Glutamatergic neuron (in vitro differentiated cells): ENCODE results near the gene IFNA5. TPM values are rescaled to one million over a fixed set of nuclear protein-coding genes. Genes with fewer than 3 reads are reported as not detected.

Experiments used
- DNase-seq: peaks from one replicate; pipeline ENCODE4 v3.0.0; 2022
- H3K27ac Mint-ChIP-seq: one replicate; pipeline ENCODE4 v1.8.0; 2020; ENCODE audit warnings: mild to moderate bottlenecking, mixed read lengths, inconsistent platforms; ENCODE audit not compliant: unreplicated experiment
- H3K27me3 Mint-ChIP-seq: one replicate; pipeline ENCODE4 v1.8.0; 2020; ENCODE audit warnings: mild to moderate bottlenecking, moderate library complexity, mixed read lengths, inconsistent platforms; ENCODE audit not compliant: unreplicated experiment
- H3K36me3 Mint-ChIP-seq: one replicate; pipeline ENCODE4 v1.8.0; 2020; ENCODE audit warnings: mild to moderate bottlenecking, mixed read lengths, inconsistent platforms; ENCODE audit not compliant: unreplicated experiment
- H3K4me1 Mint-ChIP-seq: one replicate; pipeline ENCODE4 v1.8.0; 2020; ENCODE audit warnings: mild to moderate bottlenecking, low read depth, mixed read lengths, inconsistent platforms; ENCODE audit not compliant: unreplicated experiment
- H3K4me3 Mint-ChIP-seq: one replicate; pipeline ENCODE4 v1.8.0; 2020; ENCODE audit warnings: mild to moderate bottlenecking, mixed read lengths, inconsistent platforms; ENCODE audit not compliant: unreplicated experiment
- H3K9me3 Mint-ChIP-seq: one replicate; pipeline ENCODE4 v1.8.0; 2020; ENCODE audit warnings: mild to moderate bottlenecking, moderate library complexity, mixed read lengths, inconsistent platforms; ENCODE audit not compliant: unreplicated experiment
- CTCF ChIP-seq: fragments of 200-600 bp; sonication (generic); IDR thresholded peaks from one replicate; pipeline ENCODE4 v1.5.0; 2021; ENCODE audit not compliant: partially characterized antibody, unreplicated experiment
- total RNA-seq: library from RNA; stranded (reverse); fragmentation: NEBNext Ultra II Directional; extraction: Animal tissue kit (Norgen Biotek cat#: 25700); gene quantifications from one replicate; pipeline ENCODE4 v1.2.1, GENCODE V29; 2021; ENCODE audit not compliant: unreplicated experiment

IFNA5 gene
- total RNA-seq, 1 donor from 2014 or later, result not detected

GRCh38 chr9:21334701-21335632, 29.9 kb upstream of the IFNA5 start, which contains the start of gene KLHL9:
Gene KLHL9, minus strand, starts transcription at chr9:21335404. Its CDS starts 545 bp downstream, at chr9:21334859.
- peak; percentile 94 for DNase-seq
- Mint-ChIP-seq H3K36me3 (no peaks in the 10 kb centered on the region), H3K4me3 (peak within 1 kb of the TSS; percentile 92), H3K9me3 (no peaks in the 10 kb centered on the region), H3K4me1 (peaks cover 18% of the 10 kb centered on the region), H3K27ac (peak within 1 kb of the TSS; percentile 91), H3K27me3 (no peaks in the 10 kb centered on the region)
- TF ChIP-seq CTCF, result no peak

GRCh38 chr9:21333226-21333625, 28.1 kb upstream of the IFNA5 start:
- H3K4me1 Mint-ChIP-seq, result peaks cover 18% of the 10 kb centered on the region

GRCh38 chr9:21331676-21332402, 26.7 kb upstream of the IFNA5 start:
- Mint-ChIP-seq H3K27ac (no peak overlapping the region), H3K4me3 (peak overlapping the region; percentile 8), H3K27me3 (no peaks in the 10 kb centered on the region), H3K36me3 (no peaks in the 10 kb centered on the region), H3K9me3 (no peaks in the 10 kb centered on the region), H3K4me1 (peaks cover 18% of the 10 kb centered on the region)
- no peak for DNase-seq
- no peak for TF ChIP-seq CTCF

More at GRCh38 chr9:21333226-21333625, 28.1 kb upstream of the IFNA5 start:
- Mint-ChIP-seq H3K27me3 (no peaks in the 10 kb centered on the region), H3K9me3 (no peaks in the 10 kb centered on the region), H3K4me3 (peak overlapping the region; percentile 92), H3K36me3 (no peaks in the 10 kb centered on the region), H3K27ac (no peak overlapping the region)
- no peak for DNase-seq
- no peak for TF ChIP-seq CTCF

GRCh38 chr9:21326526-21327139, 21.5 kb upstream of the IFNA5 start:
- Mint-ChIP-seq H3K4me3 (no peak overlapping the region), H3K27me3 (peaks cover 2% of the 10 kb centered on the region), H3K27ac (no peak overlapping the region), H3K36me3 (no peaks in the 10 kb centered on the region), H3K4me1 (peaks cover 12% of the 10 kb centered on the region), H3K9me3 (no peaks in the 10 kb centered on the region)
- peak; percentile 72 for TF ChIP-seq CTCF
- no peak for DNase-seq
